NB4 (cell line): ENCODE measurements around the gene CSNK1D.

Experiments
- MYC ChIP-seq: IDR thresholded peaks from 2 replicates; pipeline ENCODE4 v1.6.1; 2011; ENCODE audit warnings: low read depth, low read length
- POLR2A ChIP-seq: IDR thresholded peaks from 2 replicates; pipeline ENCODE4 v1.6.1; 2011; ENCODE audit warnings: mild to moderate bottlenecking; ENCODE audit not compliant: insufficient read length; ENCODE audit errors: extremely low read depth
- TF ChIP-seq, protein P1 (sequence below): IDR thresholded peaks from one replicate; pipeline ENCODE4 v1.5.1; 2012; ENCODE audit warnings: low read depth, low read length
- TF ChIP-seq, protein P2 (sequence below): IDR thresholded peaks from 2 replicates; pipeline ENCODE4 v1.6.1; 2011; ENCODE audit warnings: low read depth, low read length

DNA sequence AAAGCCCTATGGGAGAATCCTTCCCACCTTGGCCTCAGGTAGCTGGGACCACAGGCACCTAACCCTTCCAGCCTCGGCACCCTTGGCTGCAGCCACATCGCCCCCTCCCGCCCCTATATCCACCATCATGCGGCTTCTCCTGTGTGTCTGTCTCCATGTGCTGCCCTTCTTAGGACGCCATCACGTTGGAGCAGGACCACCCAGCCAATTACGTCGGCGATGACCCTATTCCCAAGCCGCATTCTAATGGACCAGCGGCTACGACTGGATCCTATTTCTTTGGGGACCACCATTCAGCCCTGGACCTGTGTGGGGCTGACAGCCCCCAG, 57.6 kb downstream of the CSNK1D start:
- no peak for TF ChIP-seq POLR2A
- TF ChIP-seq MYC = no peak
- TF ChIP-seq, protein P1, sequence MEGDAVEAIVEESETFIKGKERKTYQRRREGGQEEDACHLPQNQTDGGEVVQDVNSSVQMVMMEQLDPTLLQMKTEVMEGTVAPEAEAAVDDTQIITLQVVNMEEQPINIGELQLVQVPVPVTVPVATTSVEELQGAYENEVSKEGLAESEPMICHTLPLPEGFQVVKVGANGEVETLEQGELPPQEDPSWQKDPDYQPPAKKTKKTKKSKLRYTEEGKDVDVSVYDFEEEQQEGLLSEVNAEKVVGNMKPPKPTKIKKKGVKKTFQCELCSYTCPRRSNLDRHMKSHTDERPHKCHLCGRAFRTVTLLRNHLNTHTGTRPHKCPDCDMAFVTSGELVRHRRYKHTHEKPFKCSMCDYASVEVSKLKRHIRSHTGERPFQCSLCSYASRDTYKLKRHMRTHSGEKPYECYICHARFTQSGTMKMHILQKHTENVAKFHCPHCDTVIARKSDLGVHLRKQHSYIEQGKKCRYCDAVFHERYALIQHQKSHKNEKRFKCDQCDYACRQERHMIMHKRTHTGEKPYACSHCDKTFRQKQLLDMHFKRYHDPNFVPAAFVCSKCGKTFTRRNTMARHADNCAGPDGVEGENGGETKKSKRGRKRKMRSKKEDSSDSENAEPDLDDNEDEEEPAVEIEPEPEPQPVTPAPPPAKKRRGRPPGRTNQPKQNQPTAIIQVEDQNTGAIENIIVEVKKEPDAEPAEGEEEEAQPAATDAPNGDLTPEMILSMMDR = no peak
- TF ChIP-seq, protein P2, sequence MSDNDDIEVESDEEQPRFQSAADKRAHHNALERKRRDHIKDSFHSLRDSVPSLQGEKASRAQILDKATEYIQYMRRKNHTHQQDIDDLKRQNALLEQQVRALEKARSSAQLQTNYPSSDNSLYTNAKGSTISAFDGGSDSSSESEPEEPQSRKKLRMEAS = no peak
